Camera-type eye (tissue), 1 donor: Measurements from ENCODE around the gene MYL5. TPM values are rescaled to one million over a fixed set of nuclear protein-coding genes. Genes with fewer than 3 reads are reported as not detected.

ENCODE experiments used
- total RNA-seq: library from RNA; depleted of rRNA; stranded (reverse); fragments of >200 nt; gene quantifications from one replicate; pipeline ENCODE4 v1.2.3, GENCODE V29; 2014

Gene MYL5
- total RNA-seq, result 18.5 TPM

GRCh38 chr4:674172-675035 is at the start of gene MYL5, which contains the start of gene ATP5ME:
Gene MYL5, plus strand, starts transcription at chr4:674542. Its CDS starts 3,485 bp downstream, at chr4:678027.
Gene ATP5ME, minus strand, starts transcription at chr4:674276. Its CDS starts 29 bp downstream, at chr4:674247.

GRCh38 chr4:624705-625590 is 49.4 kb upstream of the MYL5 start, which contains the start of gene PDE6B:
Gene PDE6B, plus strand, starts transcription at chr4:625573. Its CDS starts 54 bp downstream, at chr4:625627.

GRCh38 chr4:688854-689681 is 14.7 kb downstream of the MYL5 start, which contains the start of gene SLC49A3:
Gene SLC49A3, minus strand, starts transcription at chr4:689151. Its CDS starts 24 bp downstream, at chr4:689127.

GRCh38 chr4:705278-706082 is 31.1 kb downstream of the MYL5 start, which contains the start of gene PCGF3:
Gene PCGF3, plus strand, starts transcription at chr4:705832. Its CDS starts 27,849 bp downstream, at chr4:733681.

Other genes starting within 250 kb of the MYL5 start
- 83.1 TPM for gene ZNF721, start 175.4 kb upstream of the MYL5 start, total RNA-seq
- 54.4 TPM for gene PIGG, start 175.3 kb upstream of the MYL5 start, total RNA-seq
- gene TMEM271, start 98.2 kb upstream of the MYL5 start, total RNA-seq, result 1.3 TPM
- gene PDE6B, start 49.0 kb upstream of the MYL5 start, total RNA-seq, result 141 TPM
- gene ATP5ME, start 266 bp upstream of the MYL5 start, total RNA-seq, result 12.8 TPM
- gene SLC49A3, start 14.6 kb downstream of the MYL5 start, total RNA-seq, result 3.5 TPM
- gene PCGF3, start 31.3 kb downstream of the MYL5 start, total RNA-seq, result 74.4 TPM
- 9.2 TPM for gene CPLX1, start 151.6 kb downstream of the MYL5 start, total RNA-seq